ENCODE data around the gene NAV2.

Gene NAV2

DNA sequence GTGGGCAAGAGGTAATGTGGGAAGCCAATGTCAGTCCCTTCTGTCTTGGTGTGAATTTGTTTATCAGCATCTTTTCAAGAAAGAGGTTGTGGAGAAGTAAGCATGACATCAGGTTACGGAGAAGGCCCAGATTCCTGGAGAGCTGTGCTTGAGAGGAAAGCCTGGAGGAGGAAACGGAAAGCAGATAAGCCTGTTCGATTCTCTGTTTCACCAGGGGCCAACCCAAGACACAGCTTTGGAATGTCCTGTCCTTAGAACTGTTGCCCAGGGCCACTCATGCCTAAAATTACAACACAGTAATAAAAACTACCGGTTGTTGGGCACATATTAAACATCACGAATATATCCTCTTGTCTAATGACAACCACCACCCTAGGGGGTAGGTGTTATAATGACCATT lies 148.5 kb downstream of the NAV2 start:
- no peak for DNase-seq (ENCODE audit: extremely low spot score)
- ChIA-PET POLR2A (no interaction called here), CTCF (no interaction called here)

DNA sequence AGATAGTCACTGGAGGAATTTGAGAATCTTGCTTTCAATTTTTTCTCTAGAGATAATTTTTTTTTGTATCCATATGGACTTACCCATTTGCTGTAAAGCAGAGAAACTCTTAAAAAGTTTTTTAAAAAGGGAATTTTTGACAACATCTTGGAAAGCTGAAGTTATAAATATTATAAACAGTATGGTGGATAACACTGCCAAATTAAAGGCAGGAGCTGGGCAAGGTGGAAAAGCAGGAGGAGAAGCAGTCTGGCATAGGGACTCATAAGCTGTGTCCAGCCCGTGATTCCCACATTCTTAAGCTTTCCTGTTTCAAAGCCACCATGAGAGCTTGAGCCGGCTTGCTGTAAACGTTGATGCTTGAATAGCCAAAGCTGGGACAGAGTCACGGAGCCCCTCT lies 149.5 kb downstream of the NAV2 start:
- TF ChIP-seq CTCF (IDR thresholded peaks at IDR 0.05; ENCODE audit: control extremely low read depth, extremely low read depth, low read depth, missing control alignments) = no peak
- DNase-seq (ENCODE audit: extremely low spot score) = no peak
- CTCF ChIA-PET = interaction anchor here (0.9 to 1.6 kb wide), 2 partner anchors 10 to 28 kb away, joined by 3 read pairs; no protein-coding TSS in a partner anchor
- POLR2A ChIA-PET = no interaction called here

More for the DNA sequence above, 148.5 kb downstream of the NAV2 start:
- TF ChIP-seq CTCF (IDR thresholded peaks at IDR 0.05; ENCODE audit: control extremely low read depth, extremely low read depth, low read depth, missing control alignments) = no peak

- ChIA-PET POLR2A (interaction anchor here (0.6 kb wide), 1 partner anchor 39 kb away, joined by 3 read pairs; no protein-coding TSS in a partner anchor), CTCF (interaction anchor here (0.7 kb wide), 1 partner anchor 9 kb away, joined by 3 read pairs; no protein-coding TSS in a partner anchor)
- no peak for TF ChIP-seq CTCF (IDR thresholded peaks at IDR 0.05; ENCODE audit: control extremely low read depth, extremely low read depth, low read depth, missing control alignments)
- no peak for DNase-seq (ENCODE audit: extremely low spot score)
Observed at GRCh38 chr11:19864141-19865140, 151.8 kb downstream of the NAV2 start.

DNA sequence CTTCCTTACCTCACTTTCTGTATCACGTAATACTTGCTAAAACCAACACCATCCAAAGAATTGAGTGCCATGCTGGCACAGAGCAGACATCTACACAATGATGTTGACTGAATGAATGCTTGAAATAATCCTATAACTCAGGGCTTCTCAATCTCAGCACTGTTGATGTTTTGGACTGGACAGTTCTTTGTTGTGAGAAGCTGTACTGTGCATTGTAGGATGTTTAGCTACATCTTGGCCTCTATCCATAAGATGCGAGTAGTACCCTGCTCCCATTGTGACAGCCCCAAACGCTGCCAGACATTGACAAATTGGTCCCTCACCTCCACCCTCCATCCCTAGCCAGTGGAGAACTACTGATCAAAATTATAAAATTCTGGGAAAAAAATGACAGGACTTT lies 153.4 kb downstream of the NAV2 start:
- POLR2A ChIA-PET = no interaction called here
- CTCF ChIA-PET = interaction anchor here (1.1 kb wide), 1 partner anchor 9 kb away, joined by 3 read pairs; no protein-coding TSS in a partner anchor
- no peak for TF ChIP-seq CTCF (IDR thresholded peaks at IDR 0.05; ENCODE audit: control extremely low read depth, extremely low read depth, low read depth, missing control alignments)
- no peak for DNase-seq (ENCODE audit: extremely low spot score)

- ChIA-PET CTCF (interaction anchor here (1.1 kb wide), 2 partner anchors 10 to 306 kb away, joined by 3 read pairs; no protein-coding TSS in a partner anchor), POLR2A (no interaction called here)
- no peak for DNase-seq (ENCODE audit: extremely low spot score)
- no peak for TF ChIP-seq CTCF (IDR thresholded peaks at IDR 0.05; ENCODE audit: control extremely low read depth, extremely low read depth, low read depth, missing control alignments)
Observed at GRCh38 chr11:19866521-19866920, 153.9 kb downstream of the NAV2 start.

DNA sequence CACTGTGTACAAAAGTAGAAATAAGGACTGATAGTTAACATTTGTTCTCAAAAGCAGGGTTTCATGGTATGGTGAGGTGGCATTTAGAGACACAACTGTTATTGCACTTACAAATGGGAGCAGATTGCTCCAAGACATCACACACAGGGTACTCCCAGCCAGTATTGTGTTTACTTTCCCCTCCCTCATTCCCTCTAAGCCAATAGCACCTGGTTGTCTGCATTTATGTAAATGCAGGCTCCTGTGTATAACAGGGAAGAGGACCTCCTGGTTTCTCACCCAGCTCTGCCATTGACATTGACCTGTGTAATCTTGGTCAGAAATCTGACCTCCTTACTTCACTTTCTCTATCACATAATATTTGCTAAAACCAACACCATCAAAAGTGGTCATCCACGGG lies 154.4 kb downstream of the NAV2 start:
- no peak for DNase-seq (ENCODE audit: extremely low spot score)
- TF ChIP-seq CTCF (IDR thresholded peaks at IDR 0.05; ENCODE audit: control extremely low read depth, extremely low read depth, low read depth, missing control alignments) = no peak
- ChIA-PET POLR2A (no interaction called here), CTCF (interaction anchor here (1.1 kb wide), 1 partner anchor 306 kb away, joined by 3 read pairs; no protein-coding TSS in a partner anchor)

All from GM10248 (cell line).